Measurements from ENCODE around the gene HOXA11. TPM values are rescaled to one million over a fixed set of nuclear protein-coding genes. Genes with fewer than 3 reads are reported as not detected.

Gene HOXA11
- polyA plus RNA-seq, 1 experiment = 34.0 TPM

DNA sequence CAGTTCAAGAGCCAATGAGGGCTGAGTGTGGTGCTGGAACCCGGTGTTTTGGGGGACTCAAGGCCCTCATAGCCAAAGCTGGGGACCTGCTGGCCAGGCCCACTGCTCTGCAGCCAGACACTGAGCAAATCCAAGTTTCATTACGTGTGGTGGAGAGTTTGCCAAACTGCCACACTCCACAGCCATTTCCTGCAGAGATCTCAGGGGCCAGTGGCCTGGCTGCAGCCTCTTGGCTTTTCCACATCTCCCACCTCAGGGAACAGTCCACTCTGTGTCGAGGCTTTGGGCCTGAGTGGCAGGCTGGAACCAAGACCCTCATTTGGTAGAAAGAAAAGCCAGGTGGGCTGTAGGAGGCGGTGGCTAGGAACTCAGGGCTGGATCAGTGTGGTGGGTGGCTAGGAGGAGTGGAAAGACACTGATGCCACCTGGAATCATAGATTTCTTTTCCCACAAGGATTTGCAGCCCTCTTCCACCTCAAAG lies 3.2 kb downstream of the HOXA11 start:
- POLR2A ChIA-PET = interaction anchor here (0.5 kb wide), 1 partner anchor 896 kb away, joined by 6 read pairs; no protein-coding TSS in a partner anchor

GRCh38 chr7:27180431-27181420 lies 4.3 kb downstream of the HOXA11 start:
- ChIA-PET POLR2A (interaction anchor here (0.5 to 2.3 kb wide), 4 partner anchors 7 to 897 kb away, joined by 3 to 7 read pairs (median 6); no protein-coding TSS in a partner anchor), CTCF (interaction anchor here (0.6 to 16.1 kb wide), 17 partner anchors 7 to 889 kb away, joined by 3 to 187 read pairs (median 7); partner anchors contain the start of genes HOXA10, HOXA11, HOXA13 and HOXA7)
- no peaks in the 10 kb centered on the region for H3K27me3 ChIP-seq (ENCODE audit: control insufficient read depth, insufficient read depth, low read length)
- TF ChIP-seq CTCF (IDR thresholded peaks at IDR 0.05; ENCODE audit: insufficient read depth, low read depth, low read length) = no peak
- peaks cover 8% of the 10 kb centered on the region for H3K36me3 ChIP-seq (ENCODE audit: control insufficient read depth, insufficient read depth, low read length)
- no peak for DNase-seq (ENCODE audit: low read depth)
- H3K4me3 ChIP-seq (ENCODE audit: low read depth, low read length) = peak overlapping the region; percentile 72

More for the DNA sequence above, 3.2 kb downstream of the HOXA11 start:
- H3K36me3 ChIP-seq (ENCODE audit: control insufficient read depth, insufficient read depth, low read length) = peaks cover 8% of the 10 kb centered on the region
- H3K4me3 ChIP-seq (ENCODE audit: low read depth, low read length) = peak overlapping the region; percentile 88
- no peak for TF ChIP-seq CTCF (IDR thresholded peaks at IDR 0.05; ENCODE audit: insufficient read depth, low read depth, low read length)
- no peaks in the 10 kb centered on the region for H3K27me3 ChIP-seq (ENCODE audit: control insufficient read depth, insufficient read depth, low read length)
- DNase-seq (ENCODE audit: low read depth) = no peak
- CTCF ChIA-PET = interaction anchor here (1.3 to 12.5 kb wide), 3 partner anchors 9 to 18 kb away, joined by 3 to 187 read pairs (median 10); partner anchors contain the start of genes HOXA10, HOXA13 and HOXA9

GRCh38 chr7:27179503-27180430 lies 5.3 kb downstream of the HOXA11 start:
- CTCF ChIA-PET = interaction anchor here (0.6 to 16.1 kb wide), 18 partner anchors 8 to 915 kb away, joined by 3 to 187 read pairs (median 6); partner anchors contain the start of genes HOXA11, HOXA13 and HOXA7
- TF ChIP-seq CTCF (IDR thresholded peaks at IDR 0.05; ENCODE audit: insufficient read depth, low read depth, low read length) = peak; percentile 97
- peak overlapping the region; percentile 72 for H3K4me3 ChIP-seq (ENCODE audit: low read depth, low read length)
- peak; percentile 68 for DNase-seq (ENCODE audit: low read depth)
- H3K36me3 ChIP-seq (ENCODE audit: control insufficient read depth, insufficient read depth, low read length) = peaks cover 9% of the 10 kb centered on the region
- POLR2A ChIA-PET = interaction anchor here (0.5 to 2.3 kb wide), 4 partner anchors 8 to 27 kb away, joined by 3 to 9 read pairs (median 6); no protein-coding TSS in a partner anchor
- H3K27me3 ChIP-seq (ENCODE audit: control insufficient read depth, insufficient read depth, low read length) = no peaks in the 10 kb centered on the region

DNA sequence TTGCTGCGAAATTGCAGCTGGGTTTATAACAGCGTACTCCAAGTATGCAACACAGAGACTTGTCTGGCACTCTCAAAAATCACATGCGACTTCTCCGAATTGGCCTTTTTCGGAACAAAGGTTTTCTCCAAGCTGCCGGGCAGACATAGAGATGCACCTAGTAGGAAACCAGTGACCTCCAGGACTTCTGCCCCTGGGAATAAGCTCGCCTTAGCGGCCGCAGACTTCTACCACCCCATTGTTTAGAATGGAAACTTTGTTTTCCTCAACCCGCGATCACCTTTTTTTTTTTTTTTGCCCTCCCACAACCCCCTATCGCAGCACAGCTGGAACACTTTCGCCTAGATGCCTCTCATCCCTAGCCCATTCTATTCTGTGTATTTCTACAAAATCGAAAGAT lies 6.0 kb downstream of the HOXA11 start:
- no peak for DNase-seq (ENCODE audit: low read depth)
- Histone ChIP-seq H3K27me3 (ENCODE audit: control insufficient read depth, insufficient read depth, low read length) (no peaks in the 10 kb centered on the region), H3K4me3 (ENCODE audit: low read depth, low read length) (peak overlapping the region; percentile 72), H3K36me3 (ENCODE audit: control insufficient read depth, insufficient read depth, low read length) (peaks cover 9% of the 10 kb centered on the region)
- ChIA-PET POLR2A (interaction anchor here (0.5 to 2.3 kb wide), 5 partner anchors 9 to 866 kb away, joined by 4 to 11 read pairs (median 5); no protein-coding TSS in a partner anchor), CTCF (interaction anchor here (0.9 to 16.1 kb wide), 16 partner anchors 8 to 1230 kb away, joined by 3 to 187 read pairs (median 6); partner anchors contain the start of genes HOXA11, HOXA13 and HOXA7)
- TF ChIP-seq CTCF (IDR thresholded peaks at IDR 0.05; ENCODE audit: insufficient read depth, low read depth, low read length) = no peak
